GM12874 (cell line): ENCODE measurements around the gene AQP11.
A peak's percentile ranks its signal among the peaks of the same experiment; 100 is the strongest.

ENCODE experiments used
- CTCF ChIP-seq: IDR thresholded peaks from 2 replicates; pipeline ENCODE4 v1.5.1; 2011; ENCODE audit warnings: low read depth, mild to moderate bottlenecking, control low read depth, low read length, moderate library complexity; ENCODE audit not compliant: insufficient read depth

Gene AQP11

GRCh38 chr11:77589521-77590193 lies at the start of gene AQP11:
TSS of gene AQP11 (plus strand) at chr11:77589953. CDS start at chr11:77589993, 40 bp downstream.
- no peak for TF ChIP-seq CTCF

DNA sequence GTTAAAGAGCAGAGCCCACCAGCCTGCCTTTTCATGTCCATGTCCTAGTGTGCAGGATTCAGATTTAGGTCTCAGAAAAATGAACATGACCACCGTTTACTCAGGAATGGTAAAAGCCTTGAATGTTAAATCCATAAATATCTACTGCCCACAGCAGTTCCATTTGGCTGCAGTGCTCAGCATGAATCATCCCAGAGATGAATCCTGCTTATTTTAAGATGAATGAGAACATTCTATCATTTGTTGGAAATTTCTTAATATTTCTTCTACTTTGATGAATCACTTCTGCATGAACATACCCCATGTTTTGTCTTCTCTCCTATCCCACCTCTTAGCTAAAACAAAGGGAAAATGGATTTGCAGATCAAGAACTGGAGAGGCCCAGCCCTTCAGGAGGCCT lies 47.5 kb upstream of the AQP11 start:
- TF ChIP-seq CTCF = no peak

DNA sequence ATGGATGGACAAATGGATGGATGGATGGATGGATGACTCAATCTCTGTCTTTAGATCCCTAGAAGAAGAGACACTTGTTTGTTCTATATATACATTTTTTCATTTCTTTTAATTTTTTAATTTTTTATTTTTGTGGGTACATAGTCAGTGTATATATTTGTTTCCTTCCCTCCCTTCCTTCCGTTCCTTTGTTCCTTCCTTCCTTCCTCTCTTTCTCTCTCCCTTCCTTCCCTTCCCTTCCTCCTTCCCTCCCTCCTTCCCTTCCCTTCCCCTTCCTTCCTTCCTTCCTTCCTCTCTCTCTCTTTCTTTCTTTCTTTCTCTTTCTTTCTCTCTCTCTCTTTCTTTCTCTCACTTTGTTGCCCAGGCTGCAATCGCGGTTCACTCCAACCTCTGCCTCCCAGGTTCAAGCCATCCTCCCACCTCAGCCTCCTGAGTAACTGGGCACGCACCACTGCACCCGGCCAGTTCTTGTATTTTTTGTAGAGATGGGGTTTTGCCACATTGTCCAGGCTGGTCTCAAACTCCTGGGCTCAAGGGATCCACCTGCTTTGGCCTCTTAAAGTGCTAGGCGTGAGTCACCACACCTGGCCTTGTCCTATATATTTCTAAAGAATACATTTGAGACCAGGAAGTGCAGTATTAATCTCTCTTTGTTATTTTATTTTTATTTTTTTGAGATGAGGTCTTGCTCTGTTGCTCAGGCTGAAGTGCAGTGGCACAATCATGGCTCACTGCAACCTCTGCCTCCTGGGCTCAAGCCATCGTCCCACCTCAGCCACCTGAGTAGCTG lies 42.5 kb upstream of the AQP11 start:
- TF ChIP-seq CTCF = no peak

DNA sequence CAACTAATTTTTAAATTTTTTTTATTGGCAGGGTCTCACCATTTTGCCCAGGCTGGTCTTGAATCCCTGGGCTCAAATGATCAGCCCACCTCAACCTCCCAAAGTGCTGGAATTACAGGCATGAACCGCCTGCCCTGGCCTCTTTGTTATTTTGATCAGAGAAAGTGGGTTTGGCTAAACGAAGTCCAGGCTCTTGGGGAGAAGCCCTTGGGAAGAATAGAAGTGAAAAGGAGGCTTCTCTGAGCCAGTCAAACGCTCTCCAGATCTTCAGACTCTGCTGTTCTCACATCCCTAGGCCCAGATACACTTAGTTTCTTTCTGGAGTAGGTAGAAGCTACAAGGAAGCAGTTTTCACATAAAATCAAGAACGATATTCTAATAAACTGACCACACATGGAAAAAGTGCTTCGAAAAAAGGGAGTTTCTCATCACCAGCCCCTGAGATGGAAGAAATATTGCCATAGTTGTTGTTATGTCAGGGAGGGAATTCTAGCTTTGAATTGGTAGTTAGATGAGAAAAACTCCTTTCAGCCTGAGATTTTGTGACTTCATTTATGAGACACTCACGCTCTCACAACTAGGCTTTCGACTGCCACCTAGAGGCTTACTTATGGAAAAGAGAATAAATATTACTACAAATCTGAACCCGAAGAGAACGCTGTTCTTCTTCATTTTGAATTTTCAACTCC lies 41.7 kb upstream of the AQP11 start:
- peak; percentile 45 for TF ChIP-seq CTCF

- no peak for TF ChIP-seq CTCF
These were observed 41.0 kb upstream of the AQP11 start for GRCh38 chr11:77548552-77549445.

GRCh38 chr11:77557553-77557952 lies 32.2 kb upstream of the AQP11 start:
- TF ChIP-seq CTCF = peak; percentile 31; the same call in 1 of the 2 replicates
